Measurements from ENCODE around the gene CTNNBIP1.

The CTNNBIP1 gene

GRCh38 chr1:9874959-9875635 is 35.0 kb downstream of the CTNNBIP1 start:
- DNase-seq = peak; percentile 59

- no peak for DNase-seq
Observed at GRCh38 chr1:9874412-9874811, 35.7 kb downstream of the CTNNBIP1 start.

- no peak for DNase-seq
Observed at GRCh38 chr1:9873992-9874391, 36.1 kb downstream of the CTNNBIP1 start.

GRCh38 chr1:9873385-9873784 is 36.7 kb downstream of the CTNNBIP1 start:
- DNase-seq = no peak

- DNase-seq = peak; percentile 79
Observed at GRCh38 chr1:9872430-9873165, 37.5 kb downstream of the CTNNBIP1 start.

- no peak for DNase-seq
Observed at GRCh38 chr1:9871707-9872425, 38.2 kb downstream of the CTNNBIP1 start.

- no peak for DNase-seq
Observed at GRCh38 chr1:9871021-9871420, 39.0 kb downstream of the CTNNBIP1 start.

GRCh38 chr1:9870572-9870971 is 39.5 kb downstream of the CTNNBIP1 start:
- no peak for DNase-seq

GRCh38 chr1:9869831-9870251 is 40.2 kb downstream of the CTNNBIP1 start:
- DNase-seq = no peak

- no peak for DNase-seq
Observed at GRCh38 chr1:9868244-9868590, 41.9 kb downstream of the CTNNBIP1 start.

- peak; percentile 62 for DNase-seq
Observed at GRCh38 chr1:9867408-9868243, 42.4 kb downstream of the CTNNBIP1 start.

- DNase-seq = no peak
Observed at GRCh38 chr1:9866836-9867235, 43.2 kb downstream of the CTNNBIP1 start.

- no peak for DNase-seq
Observed at GRCh38 chr1:9865724-9866123, 44.3 kb downstream of the CTNNBIP1 start.

GRCh38 chr1:9863371-9863770 is 46.7 kb downstream of the CTNNBIP1 start:
- DNase-seq = no peak

- DNase-seq = peak; percentile 62
Observed at GRCh38 chr1:9861360-9861759, 48.7 kb downstream of the CTNNBIP1 start.

- peak; percentile 62 for DNase-seq
Observed at GRCh38 chr1:9860887-9861286, 49.2 kb downstream of the CTNNBIP1 start.

- no peak for DNase-seq
Observed at GRCh38 chr1:9859281-9860014, 50.6 kb downstream of the CTNNBIP1 start.

GRCh38 chr1:9858293-9859035 is 51.6 kb downstream of the CTNNBIP1 start:
- no peak for DNase-seq

- no peak for DNase-seq
Observed at GRCh38 chr1:9855186-9855585, 54.9 kb downstream of the CTNNBIP1 start.

GRCh38 chr1:9853249-9853595 is 56.8 kb downstream of the CTNNBIP1 start:
- DNase-seq = no peak

- peak; percentile 91 for DNase-seq
Observed at GRCh38 chr1:9852410-9853248, 57.4 kb downstream of the CTNNBIP1 start.

All from NCI-H2171 (cell line).